HG03175 (cell line): ENCODE results near the gene BSPH1.
"Not testable (repeated sequence)": the region's sequence is repeated elsewhere in the genome, so short reads cannot be mapped to it uniquely, and the experiment has no call there.

Experiments used
- ATAC-seq: cut with Tn5 transposase; IDR thresholded peaks from one replicate; pipeline ENCODE4 v1.9.1; 2021; ENCODE audit warnings: mild to moderate bottlenecking, moderate library complexity; ENCODE audit not compliant: unreplicated experiment

The BSPH1 gene

GRCh38 chr19:47992070-47992469, at the start of gene BSPH1:
TSS of gene BSPH1 (minus strand) at chr19:47992170. CDS start at chr19:47992081, 89 bp downstream.
- no peak for ATAC-seq

GRCh38 chr19:48036765-48037164, 44.8 kb upstream of the BSPH1 start:
- no peak for ATAC-seq

- ATAC-seq: no peak
Measured at GRCh38 chr19:48033604-48034003, 41.6 kb upstream of the BSPH1 start.

GRCh38 chr19:48030073-48030472, 38.1 kb upstream of the BSPH1 start:
- no peak for ATAC-seq

GRCh38 chr19:48029431-48029830, 37.5 kb upstream of the BSPH1 start:
- no peak for ATAC-seq

- no peak for ATAC-seq
Measured at GRCh38 chr19:48025480-48025879, 33.5 kb upstream of the BSPH1 start.

- ATAC-seq: no peak
Measured at GRCh38 chr19:48023518-48023917, 31.5 kb upstream of the BSPH1 start.

GRCh38 chr19:48023011-48023410, 31.0 kb upstream of the BSPH1 start:
- no peak for ATAC-seq

GRCh38 chr19:48020686-48021085, 28.7 kb upstream of the BSPH1 start:
- ATAC-seq: no peak

GRCh38 chr19:48010932-48011758, 19.2 kb upstream of the BSPH1 start:
- ATAC-seq: no peak

- ATAC-seq: no peak
Measured at GRCh38 chr19:48006762-48007161, 14.8 kb upstream of the BSPH1 start.

- no peak for ATAC-seq
Measured at GRCh38 chr19:48004236-48004635, 12.3 kb upstream of the BSPH1 start.

- no peak for ATAC-seq
Measured at GRCh38 chr19:48000846-48001245, 8.9 kb upstream of the BSPH1 start.

- ATAC-seq: no peak
Measured at GRCh38 chr19:47998800-47999199, 6.8 kb upstream of the BSPH1 start.

GRCh38 chr19:47996230-47996727, 4.3 kb upstream of the BSPH1 start:
- no peak for ATAC-seq

- ATAC-seq: no peak
Measured at GRCh38 chr19:47994209-47994802, 2.3 kb upstream of the BSPH1 start, which contains the start of gene ELSPBP1. TSS of gene ELSPBP1 (plus strand) at chr19:47994632. CDS start at chr19:48008668, 14,036 bp downstream.

- ATAC-seq: no peak
Measured at GRCh38 chr19:47991191-47991808, 670 bp downstream of the BSPH1 start.

GRCh38 chr19:47973529-47973928, 18.4 kb downstream of the BSPH1 start:
- ATAC-seq: no peak

GRCh38 chr19:47955936-47956335, 36.0 kb downstream of the BSPH1 start:
- not testable (repeated sequence) for ATAC-seq

GRCh38 chr19:47952132-47952531, 39.8 kb downstream of the BSPH1 start:
- not testable (repeated sequence) for ATAC-seq

- ATAC-seq: not testable (repeated sequence)
Measured at GRCh38 chr19:47949852-47950521, 42.0 kb downstream of the BSPH1 start.
